Measurements from ENCODE around the gene SRPX2.

- TF ChIP-seq CTCF (IDR thresholded peaks at IDR 0.05): peak; percentile 24 to 54 (median 38)
- peak in 1 of 2 donors; percentile 33 for TF ChIP-seq POLR2A (IDR thresholded peaks at IDR 0.05)
These were observed 7.5 kb upstream of the SRPX2 start, which contains the start of gene TSPAN6 for GRCh38 chrX:100636321-100636991.
